ENCODE data around the gene BRD4.

DNA sequence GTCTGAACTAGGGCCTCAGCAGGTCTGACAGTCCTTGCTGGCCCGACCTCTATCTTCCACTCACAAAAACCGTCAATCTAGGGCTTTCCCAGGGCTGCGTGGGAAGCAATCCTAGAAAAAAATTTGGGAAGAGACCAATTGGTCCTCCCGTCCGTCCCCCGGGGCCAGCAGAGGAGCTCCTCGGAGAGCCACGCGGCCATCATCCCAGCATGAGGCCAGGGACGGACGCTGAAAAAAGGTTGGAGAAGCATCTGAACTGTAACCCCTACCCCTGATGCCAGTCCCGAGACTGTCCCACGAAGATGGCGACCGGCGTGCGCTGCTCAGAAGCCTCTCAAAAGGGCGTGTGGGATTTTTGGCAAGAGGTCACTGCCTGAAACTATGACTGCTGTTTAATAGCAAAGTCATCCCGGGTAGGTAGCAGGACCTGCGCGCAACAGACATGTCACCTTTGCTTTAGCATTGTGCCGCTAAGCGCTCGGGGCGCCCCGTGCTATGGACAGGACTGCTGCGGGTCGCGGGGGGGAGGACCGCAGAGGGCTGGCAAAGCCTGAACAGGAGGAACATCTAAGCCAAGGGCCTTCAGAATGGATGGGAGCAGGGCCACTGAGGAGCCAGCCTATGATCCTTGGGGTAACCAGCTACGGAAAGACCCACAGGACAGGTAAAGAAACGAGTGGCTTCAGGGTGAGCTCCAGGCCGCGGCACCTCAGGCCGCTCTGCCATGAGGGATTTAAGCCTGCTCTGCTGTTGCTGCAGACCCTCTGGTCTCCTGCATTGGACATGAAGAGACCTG, 36.7 kb upstream of the BRD4 start:
- TF ChIP-seq, protein P1, sequence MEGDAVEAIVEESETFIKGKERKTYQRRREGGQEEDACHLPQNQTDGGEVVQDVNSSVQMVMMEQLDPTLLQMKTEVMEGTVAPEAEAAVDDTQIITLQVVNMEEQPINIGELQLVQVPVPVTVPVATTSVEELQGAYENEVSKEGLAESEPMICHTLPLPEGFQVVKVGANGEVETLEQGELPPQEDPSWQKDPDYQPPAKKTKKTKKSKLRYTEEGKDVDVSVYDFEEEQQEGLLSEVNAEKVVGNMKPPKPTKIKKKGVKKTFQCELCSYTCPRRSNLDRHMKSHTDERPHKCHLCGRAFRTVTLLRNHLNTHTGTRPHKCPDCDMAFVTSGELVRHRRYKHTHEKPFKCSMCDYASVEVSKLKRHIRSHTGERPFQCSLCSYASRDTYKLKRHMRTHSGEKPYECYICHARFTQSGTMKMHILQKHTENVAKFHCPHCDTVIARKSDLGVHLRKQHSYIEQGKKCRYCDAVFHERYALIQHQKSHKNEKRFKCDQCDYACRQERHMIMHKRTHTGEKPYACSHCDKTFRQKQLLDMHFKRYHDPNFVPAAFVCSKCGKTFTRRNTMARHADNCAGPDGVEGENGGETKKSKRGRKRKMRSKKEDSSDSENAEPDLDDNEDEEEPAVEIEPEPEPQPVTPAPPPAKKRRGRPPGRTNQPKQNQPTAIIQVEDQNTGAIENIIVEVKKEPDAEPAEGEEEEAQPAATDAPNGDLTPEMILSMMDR (IDR thresholded peaks at IDR 0.05): no peak
- TF ChIP-seq POLR2A (IDR thresholded peaks at IDR 0.05) (no peak), EP300 (IDR thresholded peaks at IDR 0.05) (no peak), POLR2AphosphoS5 (IDR thresholded peaks at IDR 0.05) (no peak)

All from suprapubic skin (tissue), 4 donors.